ENCODE measurements around the gene NCOA3.
"Not testable (repeated sequence)": the region's sequence is repeated elsewhere in the genome, so short reads cannot be mapped to it uniquely, and the experiment has no call there.

The NCOA3 gene

GRCh38 chr20:47468290-47469050 is 33.2 kb upstream of the NCOA3 start:
- DNase-seq (ENCODE audit: low spot score): no peak

DNA sequence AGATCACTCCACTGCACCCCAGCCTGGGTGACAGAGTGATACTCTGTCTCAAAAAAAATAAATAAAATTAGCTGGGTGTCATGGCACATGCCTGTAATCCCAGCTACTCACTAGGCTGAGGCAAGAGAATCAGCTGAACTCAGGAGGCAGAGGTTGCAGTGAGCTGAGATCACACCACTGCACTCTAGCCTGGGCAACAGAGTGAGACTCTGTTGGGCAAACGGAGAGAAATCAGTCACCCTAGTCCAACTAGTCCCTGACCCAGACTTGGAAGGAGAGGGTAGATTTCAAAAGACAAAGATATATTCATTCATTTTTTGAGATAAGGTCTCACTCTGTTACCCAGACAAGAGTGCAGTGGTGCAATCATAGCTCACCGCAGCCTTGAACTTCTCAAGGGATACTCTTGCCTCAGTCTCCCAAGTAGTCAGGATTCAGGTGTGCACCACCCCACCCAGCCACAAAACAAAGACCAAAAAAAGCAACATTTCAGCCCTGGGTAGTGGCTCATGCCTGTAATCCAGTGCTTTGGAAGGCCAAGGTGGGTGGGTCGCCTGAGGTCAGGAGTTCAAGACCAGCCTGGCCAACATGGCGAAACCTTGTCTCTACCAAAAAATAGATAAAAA is 26.2 kb upstream of the NCOA3 start:
- no peak for DNase-seq (ENCODE audit: low spot score)

- no peak for DNase-seq (ENCODE audit: low spot score)
Observed at GRCh38 chr20:47476452-47476851, 25.2 kb upstream of the NCOA3 start.

DNA sequence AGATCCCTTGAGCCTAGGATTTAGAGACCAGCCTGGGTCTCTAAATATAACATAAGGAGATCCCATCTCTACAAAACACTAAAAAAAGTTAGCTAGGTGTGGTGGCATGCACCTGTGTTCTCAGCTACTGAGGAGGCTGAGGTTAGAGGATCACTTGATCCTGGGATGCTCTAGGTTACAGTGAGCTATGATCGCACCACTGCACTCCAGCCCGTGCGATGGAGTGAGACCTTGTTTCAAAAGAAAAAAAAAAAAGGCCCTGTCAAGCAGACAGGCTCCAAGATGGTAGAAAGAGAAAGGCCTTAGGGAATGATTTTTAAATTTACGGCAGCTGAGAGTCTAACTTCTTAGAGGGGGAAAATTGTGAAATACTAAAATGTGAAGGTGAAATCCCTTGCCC is 22.6 kb upstream of the NCOA3 start:
- no peak for DNase-seq (ENCODE audit: low spot score)

DNA sequence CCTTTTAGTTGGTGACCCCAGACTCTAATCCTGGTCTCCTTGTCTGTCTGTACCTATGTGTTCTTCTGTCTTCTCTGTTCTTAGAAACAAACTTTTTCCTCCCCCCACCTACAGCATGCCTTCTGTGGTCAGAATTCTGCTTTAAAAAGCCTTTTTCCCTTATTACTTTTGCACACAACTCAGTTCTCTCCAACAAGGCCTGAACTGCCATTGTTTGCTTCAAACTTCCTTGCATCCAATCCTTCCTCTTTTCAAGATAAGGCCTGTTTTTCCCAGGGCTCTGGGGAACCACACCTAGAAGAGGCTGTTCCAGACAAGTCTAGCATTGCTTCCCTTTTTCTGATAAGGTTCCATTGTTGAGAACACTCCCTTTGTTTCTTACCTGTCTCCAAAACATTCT is 22.2 kb upstream of the NCOA3 start:
- no peak for DNase-seq (ENCODE audit: low spot score)

GRCh38 chr20:47480239-47480638 is 21.4 kb upstream of the NCOA3 start:
- DNase-seq (ENCODE audit: low spot score): no peak

GRCh38 chr20:47480705-47481104 is 21.0 kb upstream of the NCOA3 start:
- no peak for DNase-seq (ENCODE audit: low spot score)

- no peak for DNase-seq (ENCODE audit: low spot score)
Observed at GRCh38 chr20:47481330-47482216, 20.1 kb upstream of the NCOA3 start.

DNA sequence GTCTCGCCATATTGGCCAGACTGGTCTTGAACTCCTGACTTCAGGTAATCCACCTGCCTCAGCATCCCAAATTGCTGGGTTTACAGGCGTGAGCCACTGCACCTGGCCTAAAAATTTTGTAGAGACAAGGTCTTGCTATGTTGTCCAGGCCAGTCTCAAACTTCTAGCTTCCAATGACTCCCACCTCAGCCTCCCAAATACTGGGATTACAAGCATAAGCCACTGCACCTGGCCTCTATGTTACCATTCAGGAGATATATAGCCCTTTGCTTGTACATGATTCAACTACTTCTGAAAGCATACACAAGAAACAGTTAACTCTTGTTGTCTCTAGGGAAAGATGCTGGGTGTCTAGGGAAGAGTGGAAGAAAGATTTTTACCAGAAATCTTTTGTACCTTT is 19.0 kb upstream of the NCOA3 start:
- no peak for DNase-seq (ENCODE audit: low spot score)

DNA sequence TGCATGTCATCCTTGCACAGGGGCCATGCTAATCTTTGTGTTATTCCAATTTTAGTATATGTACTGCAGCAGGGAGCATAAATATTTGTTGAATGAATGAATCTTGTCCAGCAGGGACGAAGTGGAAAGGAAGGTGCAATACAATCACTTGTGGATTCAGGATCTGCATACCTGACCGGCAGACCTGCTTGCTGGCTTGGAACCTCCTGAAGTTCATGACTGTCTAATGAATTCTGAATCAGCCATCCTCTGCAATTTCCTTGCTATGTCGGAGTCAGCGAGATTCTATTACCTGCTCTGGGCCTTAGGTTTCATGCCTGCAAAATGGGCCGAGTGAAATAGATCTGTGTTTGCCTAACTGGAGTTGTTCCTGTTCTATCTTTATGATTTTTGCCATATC is 17.4 kb upstream of the NCOA3 start:
- no peak for DNase-seq (ENCODE audit: low spot score)

DNA sequence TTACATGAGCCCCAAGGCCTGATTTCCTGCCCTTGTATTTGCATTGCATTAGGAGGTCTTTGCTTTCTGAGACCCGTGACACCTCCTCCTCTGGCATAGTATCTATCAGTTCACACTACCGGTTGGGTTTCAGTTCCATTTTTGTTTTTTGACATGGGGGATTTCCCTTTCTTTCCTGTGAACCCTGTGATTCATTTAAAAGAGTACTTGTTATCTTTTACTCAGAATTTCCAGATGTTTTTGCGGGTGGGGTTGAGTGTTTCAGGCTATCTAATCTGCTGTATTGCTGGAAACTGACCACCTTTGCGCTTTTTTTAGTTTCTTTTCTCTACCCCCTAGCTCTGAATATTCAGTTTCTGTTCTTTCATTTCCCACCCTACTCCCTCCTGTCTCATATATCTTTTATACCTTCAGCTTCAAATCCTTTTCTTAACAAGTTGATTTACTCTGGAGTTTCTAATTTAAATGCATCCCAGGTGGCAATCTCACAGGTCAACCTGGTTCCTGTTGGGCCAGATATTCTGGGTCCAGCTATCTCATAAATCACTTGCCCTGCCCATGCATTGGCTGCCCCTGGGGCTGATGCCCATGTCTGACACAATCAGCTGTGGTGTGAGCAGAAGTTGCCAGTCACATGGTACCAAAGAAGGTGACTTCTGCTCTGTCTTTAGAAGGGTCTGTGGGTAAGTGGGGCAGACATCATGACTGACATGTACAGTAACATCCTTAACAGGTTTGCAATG is 14.3 kb upstream of the NCOA3 start:
- DNase-seq (ENCODE audit: low spot score): no peak

- DNase-seq (ENCODE audit: low spot score): no peak
Observed at GRCh38 chr20:47489448-47489872, 12.2 kb upstream of the NCOA3 start.

DNA sequence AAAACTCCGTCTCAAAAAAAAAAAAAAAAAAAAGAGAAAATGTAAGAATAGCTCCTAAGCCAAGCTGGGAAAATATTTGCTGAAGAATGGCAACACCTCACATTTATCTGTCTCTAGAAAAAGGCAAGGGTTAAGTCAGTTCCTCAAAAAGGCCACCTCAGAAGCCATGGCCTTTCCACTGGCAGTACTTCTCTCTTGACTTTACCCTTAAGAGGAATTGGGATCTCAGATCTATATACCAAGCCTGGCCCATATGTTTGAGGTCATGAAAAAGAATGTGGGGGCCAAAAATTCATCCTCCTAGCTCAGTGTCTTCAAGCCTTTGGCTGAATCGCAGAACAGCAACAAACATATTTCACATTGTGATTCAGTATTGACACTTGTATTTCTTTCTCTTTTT is 10.9 kb upstream of the NCOA3 start:
- DNase-seq (ENCODE audit: low spot score): no peak

DNA sequence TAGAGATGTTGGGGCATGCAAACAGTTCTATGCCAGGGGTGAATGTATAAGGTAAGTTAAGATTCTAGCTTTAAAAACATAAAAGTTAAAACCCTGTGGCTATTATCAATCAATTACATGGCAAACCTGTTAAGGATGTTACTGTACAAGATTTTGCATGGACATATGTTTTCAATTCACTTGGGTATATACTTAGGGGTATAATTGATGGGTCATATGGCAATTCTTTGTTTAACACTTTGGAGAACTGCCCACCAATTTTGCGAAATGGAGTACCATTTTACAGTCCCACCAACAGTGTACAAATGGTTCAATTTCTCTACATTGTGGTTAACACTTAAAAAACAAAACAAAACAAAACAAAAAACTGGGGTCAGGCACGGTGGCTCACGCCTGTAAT is 9.4 kb upstream of the NCOA3 start:
- DNase-seq (ENCODE audit: low spot score): no peak

- DNase-seq (ENCODE audit: low spot score): peak; percentile 82
Observed at GRCh38 chr20:47493175-47493962, 8.3 kb upstream of the NCOA3 start.

DNA sequence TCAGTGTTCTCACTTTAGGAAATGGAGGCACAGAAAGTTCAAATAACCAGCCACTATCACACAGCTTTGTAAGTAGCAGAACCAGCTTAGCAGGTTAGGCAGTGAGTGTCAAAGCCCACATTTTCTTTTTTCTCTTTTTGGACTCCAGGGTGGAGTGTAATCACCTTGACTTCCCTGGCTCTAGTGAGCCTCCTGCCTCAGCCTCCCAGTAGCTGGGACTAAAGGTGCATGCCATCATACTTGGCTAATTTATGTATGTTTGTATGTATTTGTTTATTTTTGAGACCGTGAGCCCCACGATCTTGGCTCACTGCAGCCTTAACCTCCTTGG is 7.8 kb upstream of the NCOA3 start:
- DNase-seq (ENCODE audit: low spot score): no peak

- not testable (repeated sequence) for DNase-seq (ENCODE audit: low spot score)
Observed at GRCh38 chr20:47494606-47495005, 7.1 kb upstream of the NCOA3 start.

- no peak for DNase-seq (ENCODE audit: low spot score)
Observed at GRCh38 chr20:47496118-47496517, 5.6 kb upstream of the NCOA3 start.

- DNase-seq (ENCODE audit: low spot score): no peak
Observed at GRCh38 chr20:47498606-47499005, 3.1 kb upstream of the NCOA3 start.

- no peak for DNase-seq (ENCODE audit: low spot score)
Observed at GRCh38 chr20:47499053-47499452, 2.6 kb upstream of the NCOA3 start.

- DNase-seq (ENCODE audit: low spot score): not testable (repeated sequence)
Observed at GRCh38 chr20:47500082-47500481, 1.6 kb upstream of the NCOA3 start.

- DNase-seq (ENCODE audit: low spot score): no peak
Observed at GRCh38 chr20:47500554-47500953, 1.1 kb upstream of the NCOA3 start.
